A549 (cell line): ENCODE results near the gene ILK. TPM values are rescaled to one million over a fixed set of nuclear protein-coding genes. Genes with fewer than 3 reads are reported as not detected.

Experiments used
- ATAC-seq, 2 experiments: fragments of 200-7000 bp in 1 of 2; fragments of >200 bp in 1 of 2; cut with Nextera tagmentation in 1 of 2; cut with Tn5 transposase in 1 of 2; 3 replicates each; pipeline versions ENCODE4 v1.8.0 to v1.9.1; 2018 to 2020; ENCODE audit warnings: mild to moderate bottlenecking in 1 of 2, moderate library complexity in 1 of 2
- CTCF ChIA-PET: fragments of 300-600 bp; sonication (Branson Sonifier 250); formaldehyde crosslinking; extraction: SDS; loops from one replicate; lab custom pipeline; 2021; ENCODE audit warnings: antibody characterized with exemption, inconsistent platforms; lab: Yijun Ruan, JAX
- POLR2A ChIA-PET: fragments of 350-600 bp; formaldehyde crosslinking; extraction: SDS; loops from one replicate; lab custom pipeline; 2021; ENCODE audit warnings: antibody characterized with exemption, inconsistent platforms; lab: Yijun Ruan, JAX
- DNase-seq, 2 experiments: peaks; one replicate each; pipeline versions ENCODE4 v3.0.0 to v3.0.0-alpha.2; 2011 to 2016; ENCODE audit warnings: low read depth in 1 of 2, low spot score in 1 of 2
- FAIRE-seq: peaks from 2 replicates; lab custom pipeline; 2011; peaks lifted over from hg19 to GRCh38; lab: Jason Lieb, UNC
- H3K27ac ChIP-seq, 2 experiments: fragments of >200 bp; sonication (Bioruptor Twin); formaldehyde crosslinking; 3 replicates each; pipeline ENCODE4 v1.5.1; 2016 to 2017
- H3K4me1 ChIP-seq: fragments of >200 bp; sonication (Bioruptor Twin); formaldehyde crosslinking; 3 replicates; pipeline ENCODE4 v1.6.1; 2016
- H3K4me2 ChIP-seq: fragments of >200 bp; sonication (Bioruptor Twin); formaldehyde crosslinking; 3 replicates; pipeline ENCODE4 v1.6.1; 2016
- H3K4me3 ChIP-seq: fragments of >200 bp; sonication (Bioruptor Twin); formaldehyde crosslinking; 3 replicates; pipeline ENCODE4 v1.5.1; 2016
- H3K9me3 ChIP-seq: fragments of >200 bp; sonication (Bioruptor Twin); formaldehyde crosslinking; 3 replicates; pipeline ENCODE4 v1.6.1; 2016
- BHLHE40 ChIP-seq: IDR thresholded peaks from 2 replicates; pipeline ENCODE4 v1.6.1; 2012; ENCODE audit warnings: low read depth, low read length, inconsistent platforms
- CHD2 ChIP-seq: fragments of 150-350 bp; IDR thresholded peaks from 2 replicates; pipeline ENCODE4 v1.6.1; 2014; ENCODE audit warnings: low read length; ENCODE audit not compliant: partially characterized antibody
- E2F6 ChIP-seq: IDR thresholded peaks from 2 replicates; pipeline ENCODE4 v1.6.1; 2012; ENCODE audit warnings: low read depth, borderline replicate concordance
- ESRRA ChIP-seq: fragments of 150-350 bp; IDR thresholded peaks from 2 replicates; pipeline ENCODE4 v1.6.1; 2014; ENCODE audit warnings: mild to moderate bottlenecking, low read length, borderline replicate concordance
- FOSB ChIP-seq: fragments of 250-450 bp; sonication (Bioruptor Pico); IDR thresholded peaks from 2 replicates; pipeline ENCODE4 v1.5.0; 2020; ENCODE audit warnings: mild to moderate bottlenecking, moderate library complexity
- HES2 ChIP-seq: fragments of >200 bp; sonication (Bioruptor Twin); formaldehyde crosslinking; IDR thresholded peaks from 2 replicates; pipeline ENCODE4 v1.6.1; 2016
- HMGXB4 ChIP-seq: fragments of 250-450 bp; sonication (Bioruptor Pico); IDR thresholded peaks from 2 replicates; pipeline ENCODE4 v1.5.0; 2021; ENCODE audit warnings: mild to moderate bottlenecking, moderate library complexity, borderline replicate concordance
- JUN ChIP-seq, 2 experiments: fragments of >200 bp; sonication (Bioruptor Twin); formaldehyde crosslinking; IDR thresholded peaks; 2 replicates in 1 of 2; 3 replicates in 1 of 2; pipeline ENCODE4 v1.6.1; 2016 to 2017
- MAX ChIP-seq: IDR thresholded peaks from 2 replicates; pipeline ENCODE4 v1.6.1; 2012
- NR3C1 ChIP-seq: fragments of >200 bp; sonication (Bioruptor Twin); formaldehyde crosslinking; IDR thresholded peaks from 3 replicates; pipeline ENCODE4 v1.6.1; 2017
- PHF8 ChIP-seq: fragments of 200-600 bp; sonication (generic); IDR thresholded peaks from 2 replicates; pipeline ENCODE4 v1.6.1; 2016; ENCODE audit warnings: low read depth, mild to moderate bottlenecking, antibody characterized with exemption, moderate library complexity, borderline replicate concordance
- TFCP2L1 ChIP-seq: fragments of 250-450 bp; sonication (Bioruptor Pico); IDR thresholded peaks from 2 replicates; pipeline ENCODE4 v1.5.0; 2021; ENCODE audit warnings: mild to moderate bottlenecking
- TP53 ChIP-seq: fragments of 250-450 bp; sonication (Bioruptor Pico); IDR thresholded peaks from 2 replicates; pipeline ENCODE4 v1.5.0; 2021; ENCODE audit warnings: mild to moderate bottlenecking, moderate library complexity
- USF2 ChIP-seq: fragments of 450-650 bp; IDR thresholded peaks from 2 replicates; pipeline ENCODE4 v1.6.1; 2014; ENCODE audit warnings: antibody characterized with exemption
- WGBS: methylation state at CpG from one replicate; pipeline ENCODE4 v1.1.6; 2017; ENCODE audit errors: missing lambda C conversion rate; 5-methylcytosine and 5-hydroxymethylcytosine counted together
- polyA plus RNA-seq, 4 experiments: library from polyadenylated mRNA; depleted of rRNA in 3 of 4; stranded (reverse); fragments of >200 nt; fragmentation: RNase III in 1 of 4; extraction: RNeasy Plus Mini Kit Qiagen cat#74134 plus additional on column Dnase treatment in 1 of 4; gene quantifications; 2 replicates in 3 of 4; 3 replicates in 1 of 4; pipeline ENCODE4 v1.2.3, GENCODE V29; 2011 to 2017

Gene ILK
- polyA plus RNA-seq, 2 of the 4 experiments (the other 2 are of a cell fraction): 108 to 109 TPM

- ATAC-seq (no peak), FAIRE-seq (no peak), DNase-seq (no peak)
- H3K4me2 ChIP-seq: no peak overlapping the region
- POLR2A ChIA-PET: interaction anchor here (0.7 to 2.2 kb wide), 2 partner anchors 11 to 75 kb away, joined by 4 to 11 read pairs; partner anchors contain the start of genes MRPL17 and TPP1
- H3K4me3 ChIP-seq: no peak overlapping the region
- CTCF ChIA-PET: interaction anchor here (1.1 to 3.3 kb wide), 4 partner anchors 76 to 229 kb away, joined by 3 to 14 read pairs (median 6); partner anchors contain the start of gene MRPL17
- WGBS: 93% methylated on average over 9 of the region's 9 CpGs
- TF ChIP-seq CHD2 (no peak), BHLHE40 (no peak)
- H3K4me1 ChIP-seq: peaks cover 45% of the 10 kb centered on the region
- no peaks in the 10 kb centered on the region for H3K9me3 ChIP-seq
- H3K27ac ChIP-seq: peak overlapping the region in 1 of 2 experiments; percentile 89; a peak in 3 of 6 replicates
These were observed 4.4 kb downstream of the ILK start for GRCh38 chr11:6608011-6608410.

GRCh38 chr11:6608726-6609501 lies 5.3 kb downstream of the ILK start:
- peaks cover 46% of the 10 kb centered on the region for H3K4me1 ChIP-seq
- FAIRE-seq: no peak

GRCh38 chr11:6609502-6610015 lies 6.0 kb downstream of the ILK start:
- H3K4me1 ChIP-seq: peaks cover 45% of the 10 kb centered on the region
- no peak for TF ChIP-seq ESRRA
- no peak for TF ChIP-seq FOSB (CRISPR knock-in tag)
- 0 out of 5 replicates have a peak, but pooled peaks of 1 of the 2 experiments have one; percentile 15 for TF ChIP-seq JUN (IDR thresholded peaks at IDR 0.05)
- no peak for TF ChIP-seq NR3C1
- TF ChIP-seq HMGXB4 (CRISPR knock-in tag): no peak
- TF ChIP-seq TP53: no peak
- no peak for TF ChIP-seq HES2
- no peak for ATAC-seq
- H3K4me3 ChIP-seq: no peak overlapping the region
- no peak overlapping the region for H3K27ac ChIP-seq
- DNase-seq: no peak
- CTCF ChIA-PET: interaction anchor here (2.8 to 3.3 kb wide), 2 partner anchors 74 to 79 kb away, joined by 10 to 14 read pairs; partner anchors contain the start of gene MRPL17
- 95% methylated on average over 8 of the region's 8 CpGs for WGBS
- POLR2A ChIA-PET: interaction anchor here (1.3 kb wide), 1 partner anchor 74 kb away, joined by 3 read pairs; the partner anchor contains the start of gene MRPL17
- H3K4me2 ChIP-seq: no peak overlapping the region
- FAIRE-seq: no peak
- no peaks in the 10 kb centered on the region for H3K9me3 ChIP-seq

More at GRCh38 chr11:6608726-6609501, 5.3 kb downstream of the ILK start:
- 96% methylated on average over 14 of the region's 14 CpGs for WGBS
- no peak overlapping the region for H3K27ac ChIP-seq
- H3K4me3 ChIP-seq: no peak overlapping the region
- no peak overlapping the region for H3K4me2 ChIP-seq
- ATAC-seq (no peak), DNase-seq (no peak)
- ChIA-PET POLR2A (interaction anchor here (0.7 to 1.3 kb wide), 2 partner anchors 10 to 75 kb away, joined by 3 to 4 read pairs; partner anchors contain the start of genes MRPL17 and TPP1), CTCF (interaction anchor here (1.1 to 3.3 kb wide), 4 partner anchors 75 to 230 kb away, joined by 3 to 14 read pairs (median 6); partner anchors contain the start of gene MRPL17)
- H3K9me3 ChIP-seq: no peaks in the 10 kb centered on the region
- TF ChIP-seq PHF8 (no peak), TFCP2L1 (no peak), MAX (no peak), BHLHE40 (no peak), TP53 (no peak), USF2 (no peak), E2F6 (no peak)
